Liver (tissue), 9 donors: ENCODE measurements around the gene PDE3A. TPM values are rescaled to one million over a fixed set of nuclear protein-coding genes. Genes with fewer than 3 reads are reported as not detected.
"Not testable (repeated sequence)": the region's sequence is repeated elsewhere in the genome, so short reads cannot be mapped to it uniquely, and the experiment has no call there.

Experiments used
- DNase-seq: peaks from one replicate; pipeline ENCODE4 v3.0.0-alpha.2; 2017; ENCODE audit warnings: low spot score
- H3K27ac ChIP-seq, 2 donors: one replicate each; pipeline ENCODE4 v1.7.0; 2013; ENCODE audit warnings: inconsistent platforms in 2 of 2, low read length in 2 of 2, control low read depth in 1 of 2, low read depth in 1 of 2, mild to moderate bottlenecking in 1 of 2
- H3K27me3 ChIP-seq, 4 donors: one replicate each; pipeline versions ENCODE4 v1.6.1 to v1.7.0; 2013; ENCODE audit warnings: low read length in 3 of 4, inconsistent platforms in 1 of 4, mild to moderate bottlenecking in 1 of 4, moderate library complexity in 1 of 4; ENCODE audit not compliant: control insufficient read depth in 4 of 4, insufficient read depth in 4 of 4
- H3K36me3 ChIP-seq, 4 donors: one replicate each; pipeline versions ENCODE4 v1.6.1 to v1.7.0; 2013; ENCODE audit warnings: low read length in 3 of 4, mild to moderate bottlenecking in 3 of 4, low read depth in 1 of 4, moderate library complexity in 1 of 4; ENCODE audit not compliant: control insufficient read depth in 4 of 4, insufficient read depth in 3 of 4
- H3K4me1 ChIP-seq, 4 donors: one replicate each; pipeline versions ENCODE4 v1.6.1 to v1.7.0; 2013; ENCODE audit warnings: low read length in 3 of 4, mild to moderate bottlenecking in 3 of 4, moderate library complexity in 1 of 4; ENCODE audit not compliant: control insufficient read depth in 4 of 4, insufficient read depth in 4 of 4
- H3K4me3 ChIP-seq, 3 donors: one replicate each; pipeline versions ENCODE4 v1.6.1 to v1.7.0; 2013; ENCODE audit warnings: low read length in 3 of 3, control low read depth in 1 of 3, low read depth in 1 of 3, mild to moderate bottlenecking in 1 of 3
- H3K9ac ChIP-seq, 2 donors: one replicate each; pipeline ENCODE4 v1.7.0; 2013; ENCODE audit warnings: low read length in 2 of 2, mild to moderate bottlenecking in 2 of 2, moderate library complexity in 2 of 2, control low read depth in 1 of 2, low read depth in 1 of 2
- H3K9me3 ChIP-seq, 4 donors: one replicate each; pipeline versions ENCODE4 v1.6.1 to v1.7.0; 2013; ENCODE audit warnings: low read length in 3 of 4; ENCODE audit not compliant: control insufficient read depth in 4 of 4
- ATF3 ChIP-seq: IDR thresholded peaks from 2 replicates; pipeline ENCODE4 v1.6.1; 2016; ENCODE audit warnings: antibody characterized with exemption
- CTCF ChIP-seq: fragments of 150-350 bp; IDR thresholded peaks from 2 replicates; pipeline ENCODE4 v1.5.1; 2017; ENCODE audit warnings: improper control_type of control experiment, low read depth, low read length; ENCODE audit not compliant: missing input control
- EGR1 ChIP-seq, 2 donors: IDR thresholded peaks; 2 replicates each; pipeline ENCODE4 v1.6.1; 2016 to 2018; ENCODE audit warnings: antibody characterized with exemption in 2 of 2, low read depth in 2 of 2
- FOXA1 ChIP-seq: IDR thresholded peaks from 2 replicates; pipeline ENCODE4 v1.6.1; 2016; ENCODE audit warnings: antibody characterized with exemption
- FOXA2 ChIP-seq: IDR thresholded peaks from 2 replicates; pipeline ENCODE4 v1.6.1; 2016; ENCODE audit warnings: antibody characterized with exemption
- GABPA ChIP-seq, 2 donors: IDR thresholded peaks in 1 of 2; conservative IDR thresholded peaks in 1 of 2; 2 replicates each; pipeline ENCODE4 v1.6.1; 2016; ENCODE audit warnings: antibody characterized with exemption in 2 of 2, mild to moderate bottlenecking in 1 of 2, moderate library complexity in 1 of 2
- HNF4A ChIP-seq, 2 donors: conservative IDR thresholded peaks; 2 replicates each; pipeline ENCODE4 v1.6.1; 2016; ENCODE audit warnings: antibody characterized with exemption in 2 of 2, mild to moderate bottlenecking in 2 of 2
- HNF4G ChIP-seq: IDR thresholded peaks from 2 replicates; pipeline ENCODE4 v1.6.1; 2016; ENCODE audit warnings: antibody characterized with exemption
- JUND ChIP-seq, 2 donors: IDR thresholded peaks; 2 replicates each; pipeline ENCODE4 v1.6.1; 2016; ENCODE audit warnings: antibody characterized with exemption in 2 of 2
- MAX ChIP-seq: IDR thresholded peaks from 2 replicates; pipeline ENCODE4 v1.6.1; 2016; ENCODE audit warnings: antibody characterized with exemption
- NR2F2 ChIP-seq: IDR thresholded peaks from 2 replicates; pipeline ENCODE4 v1.6.1; 2016; ENCODE audit warnings: antibody characterized with exemption
- RAD21 ChIP-seq, 2 donors: IDR thresholded peaks; 2 replicates each; pipeline ENCODE4 v1.6.1; 2016; ENCODE audit warnings: antibody characterized with exemption in 2 of 2, mild to moderate bottlenecking in 2 of 2
- REST ChIP-seq: IDR thresholded peaks from 2 replicates; pipeline ENCODE4 v1.6.1; 2016; ENCODE audit warnings: antibody characterized with exemption, mild to moderate bottlenecking
- RXRA ChIP-seq, 2 donors: IDR thresholded peaks; 2 replicates each; pipeline ENCODE4 v1.6.1; 2017 to 2018; ENCODE audit warnings: antibody characterized with exemption in 2 of 2, mild to moderate bottlenecking in 1 of 2
- SP1 ChIP-seq: IDR thresholded peaks from 2 replicates; pipeline ENCODE4 v1.6.1; 2018; ENCODE audit warnings: antibody characterized with exemption, mild to moderate bottlenecking
- TAF1 ChIP-seq: conservative IDR thresholded peaks from 2 replicates; pipeline ENCODE4 v1.6.1; 2016; ENCODE audit warnings: antibody characterized with exemption, mild to moderate bottlenecking
- YY1 ChIP-seq: IDR thresholded peaks from 2 replicates; pipeline ENCODE4 v1.6.1; 2016; ENCODE audit warnings: antibody characterized with exemption, mild to moderate bottlenecking
- ZBTB33 ChIP-seq: IDR thresholded peaks from 2 replicates; pipeline ENCODE4 v1.6.1; 2016; ENCODE audit warnings: antibody characterized with exemption
- WGBS: extraction: QIAGEN DNeasy Blood & Tissue Kit; methylation state at CpG from one replicate; pipeline ENCODE4 v1.1.7; 2013; 5-methylcytosine and 5-hydroxymethylcytosine counted together
- polyA plus RNA-seq, 2 donors: library from polyadenylated mRNA; stranded (reverse) in 1 of 2; unstranded in 1 of 2; fragments of 200-250 nt in 1 of 2; fragments of >200 nt in 1 of 2; fragmentation: Nextera tagmentation in 1 of 2; extraction: Ambion mirVana in 1 of 2; gene quantifications; one replicate each; pipeline versions ENCODE4 v1.2.1 to v1.2.3, GENCODE V29; 2013 to 2015
- total RNA-seq, 2 donors: library from RNA; depleted of rRNA; stranded (reverse); fragments of >200 nt; gene quantifications; one replicate each; pipeline ENCODE4 v1.2.3, GENCODE V29; 2014
- donor health status: healthy.
- donor health status: healthy.
- donor health status: healthy.
- donor health status: healthy.
- donor health status: healthy.

The PDE3A gene
- total and polyA plus RNA-seq, 4 donors = 0.50 to 3.8 (median 2.2) TPM

- Histone ChIP-seq H3K9me3 (no peaks in the 10 kb centered on the region), H3K4me1 (no peaks in the 10 kb centered on the region), H3K36me3 (no peaks in the 10 kb centered on the region), H3K4me3 (no peak overlapping the region), H3K27me3 (no peaks in the 10 kb centered on the region), H3K9ac (no peak overlapping the region), H3K27ac (no peak overlapping the region)
- WGBS = 89% methylated on average over 3 of the region's 3 CpGs
- no peak for TF ChIP-seq FOXA2
- no peak for TF ChIP-seq TAF1
- TF ChIP-seq RAD21 (IDR thresholded peaks at IDR 0.05) = no peak
- TF ChIP-seq CTCF = no peak
- no peak for DNase-seq
Observed at GRCh38 chr12:20604408-20605067, 236.2 kb downstream of the PDE3A start.

GRCh38 chr12:20615020-20615419 lies 246.7 kb downstream of the PDE3A start:
- not testable (repeated sequence) for H3K4me1 ChIP-seq, H3K9ac ChIP-seq, DNase-seq, H3K9me3 ChIP-seq, H3K4me3 ChIP-seq, H3K27me3 ChIP-seq, H3K36me3 ChIP-seq, H3K27ac ChIP-seq
- WGBS = 97% methylated on average over 8 of the region's 8 CpGs

GRCh38 chr12:20616093-20616492 lies 247.8 kb downstream of the PDE3A start:
- Histone ChIP-seq H3K9me3 (no peaks in the 10 kb centered on the region), H3K27me3 (no peaks in the 10 kb centered on the region), H3K4me1 (no peaks in the 10 kb centered on the region), H3K27ac (no peak overlapping the region), H3K9ac (no peak overlapping the region), H3K36me3 (no peaks in the 10 kb centered on the region), H3K4me3 (no peak overlapping the region)
- WGBS = 92% methylated on average over 6 of the region's 6 CpGs
- no peak for DNase-seq
- TF ChIP-seq YY1 (no peak), JUND (IDR thresholded peaks at IDR 0.05) (no peak), ZBTB33 (no peak), FOXA2 (no peak), MAX (no peak), ATF3 (no peak), RXRA (IDR thresholded peaks at IDR 0.05) (no peak), RAD21 (IDR thresholded peaks at IDR 0.05) (no peak), REST (no peak), HNF4A (conservative IDR thresholded peaks at IDR 0.05) (no peak), GABPA (IDR thresholded peaks at IDR 0.05 in 1 of 2, conservative IDR thresholded peaks at IDR 0.05 in 1 of 2) (no peak), TAF1 (no peak), HNF4G (no peak), FOXA1 (no peak), SP1 (no peak), CTCF (no peak), EGR1 (IDR thresholded peaks at IDR 0.05; ENCODE audit: low read depth in 2 of 2) (no peak), NR2F2 (no peak)
